ENCODE results near the gene PRKAG1.

DNA sequence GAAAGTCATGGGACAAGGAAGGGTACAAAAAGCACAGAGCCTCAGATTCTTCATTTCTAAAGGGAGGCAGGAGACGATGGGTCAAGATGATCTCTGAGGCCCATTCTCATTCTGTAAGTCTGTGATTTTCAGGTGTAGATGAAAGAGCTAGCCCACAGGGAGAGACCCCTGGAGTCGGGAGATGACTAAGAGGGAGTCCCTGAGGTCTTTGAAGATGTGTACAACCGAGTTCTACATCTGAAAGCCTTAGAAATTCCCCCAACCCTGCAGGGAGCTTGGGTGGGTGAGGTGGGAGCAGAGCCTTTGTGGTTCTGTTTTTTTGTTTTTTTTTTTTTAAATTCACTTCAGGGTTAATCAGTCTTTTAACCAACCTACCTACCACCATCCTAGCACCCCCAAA is 50.1 kb downstream of the PRKAG1 start:
- TF ChIP-seq, protein P1, sequence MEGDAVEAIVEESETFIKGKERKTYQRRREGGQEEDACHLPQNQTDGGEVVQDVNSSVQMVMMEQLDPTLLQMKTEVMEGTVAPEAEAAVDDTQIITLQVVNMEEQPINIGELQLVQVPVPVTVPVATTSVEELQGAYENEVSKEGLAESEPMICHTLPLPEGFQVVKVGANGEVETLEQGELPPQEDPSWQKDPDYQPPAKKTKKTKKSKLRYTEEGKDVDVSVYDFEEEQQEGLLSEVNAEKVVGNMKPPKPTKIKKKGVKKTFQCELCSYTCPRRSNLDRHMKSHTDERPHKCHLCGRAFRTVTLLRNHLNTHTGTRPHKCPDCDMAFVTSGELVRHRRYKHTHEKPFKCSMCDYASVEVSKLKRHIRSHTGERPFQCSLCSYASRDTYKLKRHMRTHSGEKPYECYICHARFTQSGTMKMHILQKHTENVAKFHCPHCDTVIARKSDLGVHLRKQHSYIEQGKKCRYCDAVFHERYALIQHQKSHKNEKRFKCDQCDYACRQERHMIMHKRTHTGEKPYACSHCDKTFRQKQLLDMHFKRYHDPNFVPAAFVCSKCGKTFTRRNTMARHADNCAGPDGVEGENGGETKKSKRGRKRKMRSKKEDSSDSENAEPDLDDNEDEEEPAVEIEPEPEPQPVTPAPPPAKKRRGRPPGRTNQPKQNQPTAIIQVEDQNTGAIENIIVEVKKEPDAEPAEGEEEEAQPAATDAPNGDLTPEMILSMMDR (IDR thresholded peaks at IDR 0.05; ENCODE audit: low read depth, low read length), result no peak
- no peak for TF ChIP-seq EZH2phosphoT487 (IDR thresholded peaks at IDR 0.05; ENCODE audit: low read depth)

Data from OCI-LY3 (cell line).